Loucy (cell line): ENCODE results near the gene POC1A.

Experiments used
- CTCF ChIP-seq: fragments of 200-600 bp; sonication (generic); conservative IDR thresholded peaks from 2 replicates; pipeline ENCODE4 v1.5.1; 2014; ENCODE audit warnings: mild to moderate bottlenecking, antibody characterized with exemption, low read length
- EZH2phosphoT487 ChIP-seq: fragments of 200-600 bp; IDR thresholded peaks from 2 replicates; pipeline ENCODE4 v1.6.1; 2018; ENCODE audit warnings: antibody characterized with exemption, mild to moderate bottlenecking, moderate library complexity, borderline replicate concordance

- no peak for TF ChIP-seq CTCF
- no peak for TF ChIP-seq EZH2phosphoT487
Measured at GRCh38 chr3:52061121-52061910, 92.9 kb downstream of the POC1A start.
